Hepatocyte (in vitro differentiated cells): ENCODE results near the gene PHLPP1. TPM values are rescaled to one million over a fixed set of nuclear protein-coding genes. Genes with fewer than 3 reads are reported as not detected.

Experiments
- DNase-seq: peaks from one replicate; pipeline ENCODE4 v3.0.0-alpha.2; 2016; ENCODE audit warnings: low spot score
- H2AFZ ChIP-seq: fragments of 200-600 bp; sonication (generic); 2 replicates; pipeline ENCODE4 v1.6.0; 2016; ENCODE audit warnings: antibody characterized with exemption, mild to moderate bottlenecking
- H3K27ac ChIP-seq: fragments of 200-600 bp; sonication (generic); 2 replicates; pipeline ENCODE4 v1.5.1; 2016; ENCODE audit warnings: mild to moderate bottlenecking
- H3K27me3 ChIP-seq: fragments of 200-600 bp; sonication (generic); 2 replicates; pipeline ENCODE4 v1.6.1; 2016
- H3K36me3 ChIP-seq: fragments of 200-600 bp; sonication (generic); replicated peaks from 2 replicates; pipeline ENCODE4 v1.5.1; 2016; ENCODE audit warnings: low read depth; ENCODE audit not compliant: insufficient read depth
- H3K4me1 ChIP-seq: fragments of 200-600 bp; sonication (generic); 2 replicates; pipeline ENCODE4 v1.5.1; 2016; ENCODE audit warnings: mild to moderate bottlenecking, moderate library complexity; ENCODE audit not compliant: insufficient read depth
- H3K4me2 ChIP-seq: fragments of 200-600 bp; sonication (generic); 2 replicates; pipeline ENCODE4 v1.6.0; 2016
- H3K4me3 ChIP-seq: fragments of 200-600 bp; sonication (generic); 2 replicates; pipeline ENCODE4 v1.5.1; 2016; ENCODE audit warnings: mild to moderate bottlenecking
- H3K79me2 ChIP-seq: fragments of 200-600 bp; sonication (generic); 2 replicates; pipeline ENCODE4 v1.6.0; 2017; ENCODE audit warnings: mild to moderate bottlenecking
- H3K9me2 ChIP-seq: fragments of 200-600 bp; sonication (generic); replicated peaks from 2 replicates; pipeline ENCODE4 v1.6.0; 2017; ENCODE audit warnings: mild to moderate bottlenecking; ENCODE audit not compliant: insufficient read depth
- H3K9me3 ChIP-seq: fragments of 200-600 bp; sonication (generic); 2 replicates; pipeline ENCODE4 v1.5.1; 2016; ENCODE audit warnings: low read depth, mild to moderate bottlenecking
- H4K20me1 ChIP-seq: fragments of 200-600 bp; sonication (generic); 2 replicates; pipeline ENCODE4 v1.6.0; 2016; ENCODE audit warnings: mild to moderate bottlenecking; ENCODE audit not compliant: insufficient read depth, poor library complexity, severe bottlenecking
- EZH2 ChIP-seq: fragments of 200-600 bp; sonication (generic); IDR thresholded peaks from 2 replicates; pipeline ENCODE4 v1.6.1; 2016; ENCODE audit warnings: antibody characterized with exemption, mild to moderate bottlenecking, borderline replicate concordance
- EZH2phosphoT487 ChIP-seq: fragments of 200-600 bp; sonication (generic); IDR thresholded peaks from one replicate; pipeline ENCODE4 v1.6.1; 2018; ENCODE audit warnings: antibody characterized with exemption, mild to moderate bottlenecking, low read depth, moderate library complexity; ENCODE audit not compliant: unreplicated experiment, severe bottlenecking
- WGBS: methylation state at CpG from one replicate; pipeline ENCODE4 v1.1.6; 2016; ENCODE audit warnings: low lambda C conversion rate; ENCODE audit errors: missing lambda C conversion rate; 5-methylcytosine and 5-hydroxymethylcytosine counted together
- polyA plus RNA-seq: library from polyadenylated mRNA; unstranded; fragments of >200 nt; fragmentation: Nextera tagmentation; extraction: Ambion mirVana; gene quantifications from 2 replicates; pipeline ENCODE4 v1.2.1, GENCODE V29; 2016
- total RNA-seq: library from RNA; depleted of rRNA; stranded (reverse); fragments of >200 nt; gene quantifications from 2 replicates; pipeline ENCODE4 v1.2.3, GENCODE V29; 2014
- TF ChIP-seq, protein P1 (sequence below): fragments of 200-600 bp; sonication (generic); IDR thresholded peaks from 2 replicates; pipeline ENCODE4 v1.5.1; 2016; ENCODE audit warnings: antibody characterized with exemption, mild to moderate bottlenecking; ENCODE audit not compliant: poor library complexity

Gene PHLPP1
- total and polyA plus RNA-seq, 2 experiments from 2014 or later: 7.3 to 14.3 TPM

DNA sequence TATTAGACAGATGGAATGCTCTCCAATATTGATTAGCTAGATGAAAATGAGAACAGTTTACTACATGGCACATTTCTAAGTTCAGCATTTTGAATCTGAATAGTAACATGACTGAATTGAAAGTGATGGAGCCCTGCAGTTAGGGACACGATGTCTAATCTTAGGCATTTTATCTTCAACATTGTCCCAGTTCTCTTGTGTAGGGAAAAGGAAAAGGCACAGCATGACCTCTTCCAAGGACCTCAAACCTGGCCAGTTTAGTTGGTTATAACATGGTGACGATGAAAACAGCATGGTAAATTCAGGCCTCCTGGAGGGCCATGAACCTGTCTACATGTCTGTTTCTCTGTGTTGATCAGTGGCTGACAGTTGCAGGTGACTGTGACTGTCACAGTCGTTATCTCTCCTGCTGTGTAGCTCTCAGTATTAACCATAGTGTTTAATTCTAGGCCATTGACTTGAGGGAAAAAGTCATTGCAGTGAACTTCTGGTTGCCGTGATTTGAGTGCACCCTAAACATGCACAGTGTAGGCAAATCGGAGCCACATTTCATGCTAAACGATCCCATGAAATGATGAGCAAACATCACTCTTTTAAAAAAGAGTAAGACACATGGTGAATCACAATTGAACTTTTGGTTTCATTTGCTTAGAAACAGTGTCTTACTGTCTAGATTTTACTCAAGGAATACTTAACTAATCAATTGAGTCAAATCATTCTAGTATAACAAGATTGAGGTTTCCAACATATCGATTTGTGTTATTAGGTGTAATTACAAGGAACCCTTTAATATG, 129.7 kb downstream of the PHLPP1 start:
- Histone ChIP-seq H3K4me1 (no peaks in the 10 kb centered on the region), H3K27me3 (no peaks in the 10 kb centered on the region), H3K9me3 (no peaks in the 10 kb centered on the region), H3K79me2 (peaks cover 7% of the 10 kb centered on the region), H3K36me3 (no peaks in the 10 kb centered on the region), H3K4me2 (no peak overlapping the region), H3K4me3 (no peak overlapping the region), H4K20me1 (no peaks in the 10 kb centered on the region), H3K27ac (no peak overlapping the region), H3K9me2 (no peaks in the 10 kb centered on the region), H2AFZ (no peak overlapping the region)
- TF ChIP-seq, protein P1, sequence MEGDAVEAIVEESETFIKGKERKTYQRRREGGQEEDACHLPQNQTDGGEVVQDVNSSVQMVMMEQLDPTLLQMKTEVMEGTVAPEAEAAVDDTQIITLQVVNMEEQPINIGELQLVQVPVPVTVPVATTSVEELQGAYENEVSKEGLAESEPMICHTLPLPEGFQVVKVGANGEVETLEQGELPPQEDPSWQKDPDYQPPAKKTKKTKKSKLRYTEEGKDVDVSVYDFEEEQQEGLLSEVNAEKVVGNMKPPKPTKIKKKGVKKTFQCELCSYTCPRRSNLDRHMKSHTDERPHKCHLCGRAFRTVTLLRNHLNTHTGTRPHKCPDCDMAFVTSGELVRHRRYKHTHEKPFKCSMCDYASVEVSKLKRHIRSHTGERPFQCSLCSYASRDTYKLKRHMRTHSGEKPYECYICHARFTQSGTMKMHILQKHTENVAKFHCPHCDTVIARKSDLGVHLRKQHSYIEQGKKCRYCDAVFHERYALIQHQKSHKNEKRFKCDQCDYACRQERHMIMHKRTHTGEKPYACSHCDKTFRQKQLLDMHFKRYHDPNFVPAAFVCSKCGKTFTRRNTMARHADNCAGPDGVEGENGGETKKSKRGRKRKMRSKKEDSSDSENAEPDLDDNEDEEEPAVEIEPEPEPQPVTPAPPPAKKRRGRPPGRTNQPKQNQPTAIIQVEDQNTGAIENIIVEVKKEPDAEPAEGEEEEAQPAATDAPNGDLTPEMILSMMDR: no peak
- TF ChIP-seq EZH2 (no peak), EZH2phosphoT487 (no peak)
- DNase-seq: no peak
- WGBS: 88% methylated on average over 7 of the region's 7 CpGs

DNA sequence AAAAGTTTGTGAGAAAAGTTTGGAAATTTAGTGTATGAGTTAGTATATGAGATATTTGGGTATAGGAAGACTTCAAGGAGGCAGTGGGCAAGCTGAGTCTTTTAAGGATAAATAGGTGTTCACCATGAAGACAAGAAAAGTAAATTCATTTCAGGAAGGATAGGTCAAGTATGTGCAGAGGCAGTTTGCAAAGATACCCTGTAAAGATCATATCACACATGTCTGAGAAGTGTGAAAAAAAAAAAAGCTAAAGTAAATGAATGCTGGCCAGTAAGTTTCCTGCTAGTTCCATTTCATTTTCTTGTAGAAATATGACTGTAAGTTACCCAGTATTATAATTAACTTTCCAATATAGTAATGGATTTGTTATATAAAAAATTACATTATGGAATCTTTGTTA, 131.0 kb downstream of the PHLPP1 start:
- H3K9me3 ChIP-seq: no peaks in the 10 kb centered on the region
- H3K4me2 ChIP-seq: no peak overlapping the region
- no peak overlapping the region for H2AFZ ChIP-seq
- no peaks in the 10 kb centered on the region for H3K27me3 ChIP-seq
- H3K79me2 ChIP-seq: peaks cover 11% of the 10 kb centered on the region
- no peak for DNase-seq
- H3K4me3 ChIP-seq: no peak overlapping the region
- no peaks in the 10 kb centered on the region for H3K4me1 ChIP-seq
- H4K20me1 ChIP-seq: no peaks in the 10 kb centered on the region
- H3K27ac ChIP-seq: no peak overlapping the region
- no peaks in the 10 kb centered on the region for H3K9me2 ChIP-seq
- H3K36me3 ChIP-seq: no peaks in the 10 kb centered on the region
- no peak for TF ChIP-seq EZH2
- no peak for TF ChIP-seq EZH2phosphoT487
- TF ChIP-seq, protein P1: no peak

DNA sequence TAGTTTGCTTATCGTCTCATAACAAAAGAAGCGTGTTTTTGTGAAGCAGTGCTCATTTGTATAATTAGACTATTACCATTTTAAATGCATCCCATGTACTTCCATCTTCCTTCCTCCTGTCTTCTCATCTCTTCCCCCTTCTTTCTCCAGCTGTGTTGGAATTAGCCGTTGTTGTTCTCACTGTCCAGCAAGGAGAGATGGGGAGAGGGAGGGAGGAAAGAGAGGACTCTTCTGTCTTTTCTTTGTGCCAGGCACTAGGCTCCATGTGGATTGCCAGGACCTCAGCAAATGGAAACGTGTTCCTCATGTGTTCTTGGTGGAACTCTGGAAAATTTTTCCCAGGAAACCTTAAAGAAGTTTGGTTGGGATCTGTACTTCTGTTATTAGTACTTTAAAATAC, 131.7 kb downstream of the PHLPP1 start:
- Histone ChIP-seq H3K79me2 (peaks cover 10% of the 10 kb centered on the region), H3K27ac (no peak overlapping the region), H4K20me1 (no peaks in the 10 kb centered on the region), H3K4me3 (no peak overlapping the region), H3K9me2 (no peaks in the 10 kb centered on the region), H3K27me3 (no peaks in the 10 kb centered on the region), H3K9me3 (no peaks in the 10 kb centered on the region), H3K4me2 (no peak overlapping the region), H3K4me1 (no peaks in the 10 kb centered on the region), H2AFZ (no peak overlapping the region), H3K36me3 (no peaks in the 10 kb centered on the region)
- no peak for DNase-seq
- TF ChIP-seq EZH2 (no peak), EZH2phosphoT487 (no peak)
- TF ChIP-seq, protein P1: no peak
- whole genome bisulfite sequencing: 84% methylated on average over 4 of the region's 4 CpGs
